SIG-M5 (cell line): ENCODE results near the gene RHOB.
"Not testable (repeated sequence)": the region's sequence is repeated elsewhere in the genome, so short reads cannot be mapped to it uniquely, and the experiment has no call there.

Experiments used
- DNase-seq: peaks from one replicate; lab custom pipeline; 2025; lab: John Stamatoyannopoulos, UW

The RHOB gene

GRCh38 chr2:20422402-20423271 lies 24.2 kb upstream of the RHOB start:
- no peak for DNase-seq

- no peak for DNase-seq
Observed at GRCh38 chr2:20423359-20423758, 23.5 kb upstream of the RHOB start.

DNA sequence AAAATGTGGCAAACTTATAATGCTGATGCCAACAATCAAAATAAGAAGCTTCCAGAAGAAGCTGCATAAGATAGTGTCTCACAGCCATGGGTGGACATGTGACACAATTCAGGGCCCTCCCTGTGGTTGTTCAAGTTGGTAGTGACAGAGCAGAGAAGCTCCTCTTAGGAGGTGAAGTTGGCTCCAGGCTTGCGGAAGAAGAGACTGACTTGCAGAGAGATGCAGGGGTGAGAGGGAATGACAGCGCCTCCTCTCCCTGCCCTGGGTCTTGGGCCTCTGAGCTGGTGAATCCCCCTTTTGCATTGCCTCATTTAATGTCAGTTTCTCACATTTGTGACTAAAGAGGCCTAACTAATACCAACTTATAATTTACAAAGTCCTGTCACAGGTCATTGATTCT lies 23.0 kb upstream of the RHOB start:
- DNase-seq, result no peak

DNA sequence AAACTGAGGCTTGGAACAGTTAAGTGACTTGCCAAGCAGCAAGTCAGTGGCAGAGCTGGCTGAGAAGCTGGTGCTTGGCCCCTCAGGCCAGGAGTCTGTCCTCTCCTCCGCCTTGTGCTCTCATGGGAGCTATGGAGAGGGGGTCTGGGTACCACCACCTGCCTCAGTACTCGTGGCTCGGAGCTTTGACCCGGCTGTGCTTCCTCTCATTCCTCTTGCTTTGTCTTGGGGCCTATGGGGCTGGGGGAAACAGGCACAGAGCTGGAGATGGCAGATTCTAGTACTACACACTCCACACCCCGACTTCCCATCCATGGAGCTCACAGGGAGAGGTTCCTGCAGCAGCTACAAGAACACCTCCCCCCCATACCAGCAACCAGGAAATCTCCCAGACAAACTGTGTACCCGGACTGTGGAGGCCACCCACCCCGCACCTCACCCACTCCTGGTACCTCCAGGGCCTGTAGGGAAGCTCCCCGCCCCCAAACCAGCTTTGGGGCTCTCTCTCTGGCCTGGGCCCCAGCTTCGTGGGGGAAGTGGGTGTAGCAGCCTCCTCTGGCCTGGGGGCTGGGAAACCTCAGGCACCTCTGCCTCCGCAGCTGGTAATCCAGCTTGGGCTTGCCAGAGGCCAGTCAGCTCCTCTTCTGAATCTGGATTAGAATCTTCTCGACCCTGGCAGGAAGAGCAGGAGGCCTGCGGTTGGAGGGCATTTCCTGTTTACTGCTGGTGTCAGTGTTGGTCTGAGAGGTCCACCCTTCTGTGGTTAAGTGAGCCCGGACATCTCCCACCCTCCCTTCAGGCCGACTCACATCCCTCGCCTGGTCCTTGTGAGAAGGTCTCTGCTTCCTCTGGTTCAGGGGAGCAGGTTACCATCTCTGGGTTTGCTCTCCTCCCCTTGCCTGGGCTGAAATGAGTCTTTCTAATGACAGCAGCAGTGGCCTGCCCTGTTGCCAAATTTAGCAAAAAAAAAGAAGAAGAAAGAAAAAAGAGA lies 22.3 kb upstream of the RHOB start:
- DNase-seq, result no peak

- no peak for DNase-seq
Observed at GRCh38 chr2:20425371-20425881, 21.4 kb upstream of the RHOB start.

GRCh38 chr2:20425884-20426283 lies 21.0 kb upstream of the RHOB start:
- DNase-seq, result no peak

DNA sequence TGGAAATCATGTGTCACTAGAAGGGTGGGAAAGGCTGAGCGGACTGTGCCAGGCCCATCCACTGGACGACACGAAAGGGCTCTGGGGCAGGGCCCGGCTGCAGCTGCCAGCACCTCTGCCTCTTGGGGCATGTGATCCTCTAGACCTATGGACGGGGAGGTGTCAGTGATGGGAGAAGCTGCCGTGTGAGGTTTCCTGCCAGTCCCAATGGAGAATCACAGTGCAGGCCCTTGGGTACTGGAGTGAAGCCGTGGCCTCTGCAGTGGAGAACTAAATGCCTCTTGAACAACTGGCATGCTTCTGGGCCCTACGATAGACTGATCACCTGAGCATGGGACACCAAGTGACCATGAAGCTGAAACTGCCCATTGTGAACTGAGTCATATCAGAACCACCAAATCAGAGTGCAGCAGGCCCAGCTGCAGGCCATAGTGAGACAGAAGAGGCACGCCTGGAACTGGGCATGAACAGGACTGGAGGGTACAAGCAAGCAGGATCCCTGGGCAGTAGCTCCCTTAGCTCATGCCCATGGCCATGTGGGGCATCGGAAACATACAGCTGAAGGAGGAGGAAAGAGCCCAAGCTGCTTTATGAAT lies 18.8 kb upstream of the RHOB start:
- no peak for DNase-seq

DNA sequence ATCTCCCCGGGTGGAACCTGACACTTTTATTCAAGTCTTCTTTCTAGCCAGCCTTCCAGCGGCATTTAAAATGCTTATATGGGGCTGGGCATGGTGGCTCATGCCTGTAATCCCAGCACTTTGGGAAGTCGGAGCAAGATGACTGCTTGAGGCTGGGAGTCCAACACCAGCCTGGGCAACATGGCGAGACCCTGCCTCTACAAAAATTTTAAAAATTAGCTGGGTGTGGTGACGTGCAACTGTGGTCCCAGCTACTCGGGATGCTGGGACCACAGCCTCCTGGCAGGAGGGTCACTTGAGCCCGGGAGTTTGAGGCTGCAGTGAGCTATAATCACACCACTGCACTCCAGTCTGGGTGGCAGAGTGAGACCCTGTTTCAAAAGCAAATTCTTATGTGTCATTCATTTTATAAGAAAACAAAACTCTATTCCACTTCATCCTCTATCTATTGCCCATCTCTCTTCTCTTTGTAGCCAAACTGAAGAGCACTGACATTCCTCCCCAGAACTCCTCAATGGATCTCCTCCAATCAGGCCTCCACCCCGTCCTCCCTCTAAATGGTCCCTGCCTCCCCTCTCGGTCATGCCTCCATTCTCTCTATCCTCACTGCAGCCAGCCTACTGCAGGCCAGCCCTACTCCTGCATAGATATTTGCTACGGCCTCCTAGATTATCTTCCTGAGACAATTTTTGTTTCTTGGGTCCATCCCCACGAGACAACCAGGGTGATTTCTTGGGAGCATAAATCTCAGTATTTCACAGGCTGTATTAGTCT lies 18.0 kb upstream of the RHOB start:
- DNase-seq, result no peak

GRCh38 chr2:20429528-20429927 lies 17.3 kb upstream of the RHOB start:
- no peak for DNase-seq

DNA sequence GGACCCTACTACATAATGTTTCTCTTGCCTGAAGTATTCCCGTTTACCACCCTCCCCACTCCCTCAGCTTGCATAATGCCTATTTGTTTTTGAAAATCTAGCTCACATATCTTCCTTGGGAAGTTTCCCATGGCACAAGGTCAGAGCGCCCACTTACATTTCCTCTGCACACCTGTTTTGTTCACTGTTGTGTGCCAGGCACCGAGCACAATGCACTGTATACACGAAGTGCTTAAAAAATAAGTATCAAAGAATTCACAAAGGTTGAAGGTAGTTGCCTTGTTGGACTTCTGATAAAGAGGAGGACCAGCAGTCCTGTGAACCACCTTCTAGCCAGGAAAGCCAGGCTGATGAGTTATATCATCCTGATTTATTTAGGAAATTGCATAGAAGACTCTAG lies 16.8 kb upstream of the RHOB start:
- DNase-seq, result no peak

DNA sequence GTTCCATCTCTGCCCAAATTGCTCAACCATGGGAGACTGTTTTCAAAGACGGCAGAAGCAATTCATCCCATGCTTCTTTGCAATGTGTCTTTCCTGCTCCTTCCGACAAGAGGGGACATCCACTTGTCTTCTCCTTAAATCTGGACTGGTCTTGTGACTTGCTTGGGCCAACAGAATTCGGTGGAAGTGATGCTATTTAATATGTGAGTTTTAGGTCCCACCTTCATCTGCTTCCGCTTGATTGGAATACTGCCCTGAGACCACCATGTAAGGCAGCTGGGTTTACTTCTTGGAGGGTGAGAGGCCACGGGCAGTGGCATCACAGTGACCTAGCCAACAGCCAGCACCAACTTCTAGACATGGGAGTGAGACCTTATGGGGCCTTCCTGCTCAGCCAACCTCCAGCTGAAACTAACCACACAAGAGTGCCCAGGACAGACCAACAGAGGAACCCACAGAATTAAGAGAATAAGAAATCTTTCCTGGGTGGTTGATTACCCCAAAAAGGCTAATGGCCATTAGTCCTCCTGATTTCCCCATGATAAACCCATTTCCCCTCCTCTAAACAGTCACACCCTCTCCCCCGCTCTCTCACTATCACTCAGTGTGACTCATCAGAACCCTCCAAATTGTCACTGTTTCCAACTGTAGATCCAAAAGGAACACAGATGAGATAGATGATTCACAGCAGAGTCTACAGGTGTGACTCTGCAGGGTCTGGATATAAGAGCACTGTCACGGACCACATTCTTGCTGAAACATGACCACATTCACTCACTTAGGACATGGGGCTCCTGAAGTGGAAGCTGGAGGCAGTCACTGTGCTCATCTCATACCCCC lies 16.2 kb upstream of the RHOB start:
- DNase-seq, result no peak

GRCh38 chr2:20431301-20431698 lies 15.6 kb upstream of the RHOB start:
- no peak for DNase-seq

GRCh38 chr2:20431772-20432171 lies 15.1 kb upstream of the RHOB start:
- DNase-seq, result no peak

GRCh38 chr2:20432714-20433113 lies 14.2 kb upstream of the RHOB start:
- DNase-seq, result no peak

GRCh38 chr2:20433249-20433648 lies 13.6 kb upstream of the RHOB start:
- DNase-seq, result no peak

GRCh38 chr2:20433946-20434553 lies 12.8 kb upstream of the RHOB start:
- no peak for DNase-seq

DNA sequence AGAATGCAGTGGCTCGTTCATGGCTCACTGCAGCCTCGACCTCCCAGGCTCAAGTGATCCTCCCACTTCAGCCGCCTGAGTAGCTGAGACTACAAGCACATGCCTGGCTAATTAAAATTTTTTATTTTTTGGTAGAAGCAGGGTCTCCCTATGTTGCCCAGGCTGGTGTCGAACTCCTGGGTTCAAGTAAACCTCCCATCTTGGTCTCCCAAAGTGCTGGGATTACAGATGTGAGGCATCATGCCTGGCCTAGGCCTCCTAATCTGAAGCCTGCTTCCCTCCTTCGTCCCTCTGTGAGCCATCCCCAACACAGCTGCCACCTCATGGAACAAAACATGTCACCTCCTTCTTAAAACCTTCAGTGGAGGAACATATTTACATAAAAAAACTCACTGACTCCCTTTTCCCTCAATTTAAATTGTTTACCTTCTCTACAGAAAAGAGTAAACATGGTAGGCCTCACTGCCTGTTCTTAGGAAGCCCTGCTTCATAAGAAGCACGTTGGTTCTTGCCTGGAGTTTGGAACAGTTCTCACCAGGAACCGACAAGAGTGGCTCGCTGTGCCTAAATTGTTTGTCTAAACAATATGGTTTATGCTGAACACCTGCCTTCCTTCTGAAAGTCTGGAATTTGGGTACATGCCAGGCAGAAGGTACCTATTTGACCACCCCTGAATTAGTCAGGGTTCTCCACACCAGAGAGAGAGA lies 12.1 kb upstream of the RHOB start:
- DNase-seq, result no peak

DNA sequence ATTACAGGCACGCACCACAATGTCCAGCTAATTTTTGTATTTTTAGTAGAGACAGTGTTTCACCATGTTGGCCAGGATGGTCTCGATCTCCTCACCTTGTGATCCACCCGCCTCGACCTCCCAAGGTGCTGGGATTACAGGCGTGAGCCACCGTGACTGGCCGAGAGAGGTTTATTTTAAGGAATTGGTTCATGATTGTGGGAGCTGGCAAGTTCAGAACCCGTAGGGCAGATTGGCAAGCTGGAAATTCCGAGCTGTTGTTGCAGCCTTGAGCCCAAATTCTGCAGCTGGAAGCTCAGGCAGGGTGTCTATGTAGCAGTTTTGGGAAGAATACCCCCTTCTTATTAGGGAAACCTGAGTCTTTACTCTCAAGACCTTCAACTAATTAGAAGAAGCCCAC lies 11.4 kb upstream of the RHOB start:
- not testable (repeated sequence) for DNase-seq

DNA sequence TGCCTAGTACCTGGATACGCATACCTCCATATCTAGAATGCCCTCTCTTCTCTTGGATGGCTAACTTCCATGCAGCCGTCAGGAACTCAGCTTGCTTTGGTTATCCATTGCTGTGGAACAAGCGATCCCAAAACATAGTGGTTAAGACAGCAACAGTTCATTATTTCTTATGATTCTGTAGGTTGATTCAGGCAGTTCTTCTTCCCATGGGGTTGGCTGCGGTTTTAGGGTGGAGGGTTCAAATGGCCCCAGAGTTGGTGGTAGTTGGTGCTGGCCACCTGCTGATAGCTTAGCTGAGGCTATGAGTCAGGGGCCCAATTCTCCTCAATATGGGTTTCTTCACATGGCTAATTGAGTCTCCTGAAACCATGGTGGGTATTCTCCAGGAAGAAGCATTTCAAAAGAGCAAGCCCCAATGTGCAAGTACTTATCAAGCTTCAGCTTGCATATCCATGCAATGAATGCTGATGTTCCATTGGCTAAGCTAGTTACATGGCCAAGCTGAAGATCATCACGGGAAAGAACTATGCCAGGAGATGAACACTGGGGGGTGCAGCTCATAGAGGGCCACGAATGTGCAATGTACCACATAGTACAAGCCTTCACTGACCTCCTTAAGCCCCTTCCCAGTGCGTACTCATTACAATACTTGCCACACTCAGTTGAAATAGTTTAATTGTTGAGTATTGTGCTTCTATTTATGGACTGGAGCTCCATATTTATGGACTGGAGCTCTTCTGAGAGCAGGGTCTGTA lies 10.0 kb upstream of the RHOB start:
- DNase-seq, result no peak
